WTC11 (cell line): ENCODE measurements around the gene TGFBR1. TPM values are rescaled to one million over a fixed set of nuclear protein-coding genes. Genes with fewer than 3 reads are reported as not detected.

ENCODE experiments used
- ATAC-seq: fragments of 200-7000 bp; cut with Tn5 transposase; 2 replicates; pipeline ENCODE4 v1.10.0; 2021; ENCODE audit warnings: mild to moderate bottlenecking, moderate library complexity
- CTCF ChIA-PET: fragments of 300-600 bp; sonication (Branson Sonifier 250); formaldehyde crosslinking; loops from one replicate; lab custom pipeline; 2021; ENCODE audit warnings: antibody characterized with exemption; lab: Charles Lee
- POLR2A ChIA-PET: fragments of 350-600 bp; sonication (Branson Sonifier 250); formaldehyde crosslinking; loops from one replicate; lab custom pipeline; 2021; ENCODE audit warnings: antibody characterized with exemption; lab: Charles Lee
- DNase-seq: peaks from one replicate; pipeline ENCODE4 v3.0.0; 2021; ENCODE audit warnings: low spot score
- H3K27ac Mint-ChIP-seq: 2 replicates; pipeline ENCODE4 v1.8.0; 2021; ENCODE audit warnings: mixed read lengths
- H3K27me3 Mint-ChIP-seq: 2 replicates; pipeline ENCODE4 v1.8.0; 2021; ENCODE audit warnings: low read depth, mild to moderate bottlenecking, moderate library complexity, mixed read lengths
- H3K36me3 Mint-ChIP-seq: 2 replicates; pipeline ENCODE4 v1.8.0; 2021; ENCODE audit warnings: mixed read lengths
- H3K4me1 Mint-ChIP-seq: 2 replicates; pipeline ENCODE4 v1.8.0; 2022; ENCODE audit warnings: mixed read lengths
- H3K4me3 Mint-ChIP-seq: 2 replicates; pipeline ENCODE4 v1.8.0; 2021; ENCODE audit warnings: mild to moderate bottlenecking, moderate library complexity, mixed read lengths
- H3K9me3 Mint-ChIP-seq: 2 replicates; pipeline ENCODE4 v1.8.0; 2021; ENCODE audit warnings: mixed read lengths
- ATF1 ChIP-seq: sonication (generic); formaldehyde crosslinking; IDR thresholded peaks from 2 replicates; pipeline ENCODE4 v1.8.1; 2023; ENCODE audit warnings: mild to moderate bottlenecking, moderate library complexity, missing genetic modification reagents
- EMX1 ChIP-seq: fragments of 250-450 bp; sonication (Bioruptor Pico); IDR thresholded peaks from 2 replicates; pipeline ENCODE4 v1.8.0; 2021; ENCODE audit warnings: mild to moderate bottlenecking
- IRF2 ChIP-seq: sonication (generic); formaldehyde crosslinking; IDR thresholded peaks from 2 replicates; pipeline ENCODE4 v1.8.0; 2022; ENCODE audit warnings: low read depth, missing genetic modification reagents, borderline replicate concordance
- RELA ChIP-seq: sonication (generic); formaldehyde crosslinking; IDR thresholded peaks from 2 replicates; pipeline ENCODE4 v1.8.1; 2022; ENCODE audit warnings: missing genetic modification reagents, mild to moderate bottlenecking, borderline replicate concordance
- SP1 ChIP-seq: sonication (generic); formaldehyde crosslinking; conservative IDR thresholded peaks from 2 replicates; pipeline ENCODE4 v1.8.1; 2022; ENCODE audit warnings: missing genetic modification reagents
- TCF7 ChIP-seq: sonication (generic); formaldehyde crosslinking; IDR thresholded peaks from 2 replicates; pipeline ENCODE4 v1.8.0; 2022; ENCODE audit warnings: mild to moderate bottlenecking, low read depth, missing genetic modification reagents, moderate library complexity
- TEAD1 ChIP-seq: sonication (generic); formaldehyde crosslinking; IDR thresholded peaks from 2 replicates; pipeline ENCODE4 v1.8.0; 2022; ENCODE audit warnings: mild to moderate bottlenecking, missing genetic modification reagents
- ZNF138 ChIP-seq: sonication (generic); formaldehyde crosslinking; conservative IDR thresholded peaks from 2 replicates; pipeline ENCODE4 v1.8.1; 2022; ENCODE audit warnings: mild to moderate bottlenecking, moderate library complexity, missing genetic modification reagents
- ZNF317 ChIP-seq: sonication (generic); formaldehyde crosslinking; IDR thresholded peaks from 2 replicates; pipeline ENCODE4 v1.8.1; 2023; ENCODE audit warnings: low read depth, mild to moderate bottlenecking, moderate library complexity, missing genetic modification reagents, borderline replicate concordance
- ZNF671 ChIP-seq: fragments of 250-450 bp; sonication (Bioruptor Pico); IDR thresholded peaks from 2 replicates; pipeline ENCODE4 v1.8.0; 2021; ENCODE audit warnings: mild to moderate bottlenecking
- total RNA-seq: library from RNA; stranded (reverse); gene quantifications from 3 replicates; pipeline ENCODE4 v1.2.3, GENCODE V29; 2021
- TF ChIP-seq, protein P1 (sequence below): sonication (generic); formaldehyde crosslinking; IDR thresholded peaks from 2 replicates; pipeline ENCODE4 v1.8.1; 2022; ENCODE audit warnings: low read depth, mild to moderate bottlenecking, moderate library complexity, missing genetic modification reagents, borderline replicate concordance
- TF ChIP-seq, protein P2 (sequence below): fragments of 250-450 bp; sonication (Bioruptor Pico); IDR thresholded peaks from 2 replicates; pipeline ENCODE4 v1.8.0; 2021; ENCODE audit warnings: mild to moderate bottlenecking
- TF ChIP-seq, protein P3 (sequence below): fragments of 250-450 bp; sonication (Bioruptor Pico); IDR thresholded peaks from 2 replicates; pipeline ENCODE4 v1.9.0; 2021; ENCODE audit warnings: mild to moderate bottlenecking, borderline replicate concordance
- TF ChIP-seq, protein P4 (sequence below): sonication (generic); formaldehyde crosslinking; conservative IDR thresholded peaks from 2 replicates; pipeline ENCODE4 v1.8.1; 2022; ENCODE audit warnings: mild to moderate bottlenecking, missing genetic modification reagents
- TF ChIP-seq, protein P5 (sequence below): sonication (generic); formaldehyde crosslinking; IDR thresholded peaks from 2 replicates; pipeline ENCODE4 v1.8.0; 2023; ENCODE audit warnings: mild to moderate bottlenecking, missing genetic modification reagents
- TF ChIP-seq, protein P6 (sequence below): sonication (generic); formaldehyde crosslinking; IDR thresholded peaks from 2 replicates; pipeline ENCODE4 v1.8.1; 2023; ENCODE audit warnings: mild to moderate bottlenecking, moderate library complexity, missing genetic modification reagents

The TGFBR1 gene
- total RNA-seq, 1 experiment from 2014 or later: 42.4 TPM

DNA sequence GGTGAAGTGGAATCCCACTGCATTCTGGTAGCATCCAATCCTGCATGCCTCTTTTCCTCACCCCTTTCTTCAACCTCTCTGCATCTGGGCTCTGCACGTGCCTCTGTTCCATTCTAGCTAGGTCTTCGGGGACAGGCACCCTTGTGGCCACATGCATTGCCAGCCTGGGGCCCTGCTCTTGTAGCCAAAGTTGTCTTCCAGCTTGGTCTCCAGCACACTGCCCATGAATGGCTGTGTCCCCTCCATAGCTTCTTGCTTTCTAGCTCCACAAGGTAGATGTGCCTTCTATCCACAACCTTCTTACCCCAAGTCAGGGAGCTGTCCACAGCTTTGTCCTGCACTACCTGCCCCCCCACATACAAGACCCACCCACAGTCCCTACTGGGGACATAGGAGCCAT lies 84.3 kb downstream of the TGFBR1 start:
- no peak for DNase-seq
- H3K9me3 Mint-ChIP-seq: no peaks in the 10 kb centered on the region
- ATAC-seq: no peak
- no peak overlapping the region for H3K4me3 Mint-ChIP-seq
- H3K27me3 Mint-ChIP-seq: peaks cover 2% of the 10 kb centered on the region; the same call in 1 of the 2 replicates
- H3K36me3 Mint-ChIP-seq: no peaks in the 10 kb centered on the region
- POLR2A ChIA-PET: no interaction called here
- H3K27ac Mint-ChIP-seq: no peak overlapping the region
- CTCF ChIA-PET: interaction anchor here (1.0 to 1.1 kb wide), 2 partner anchors 43 to 52 kb away, joined by 3 read pairs; no protein-coding TSS in a partner anchor
- peaks cover 12% of the 10 kb centered on the region for H3K4me1 Mint-ChIP-seq
- TF ChIP-seq, protein P1, sequence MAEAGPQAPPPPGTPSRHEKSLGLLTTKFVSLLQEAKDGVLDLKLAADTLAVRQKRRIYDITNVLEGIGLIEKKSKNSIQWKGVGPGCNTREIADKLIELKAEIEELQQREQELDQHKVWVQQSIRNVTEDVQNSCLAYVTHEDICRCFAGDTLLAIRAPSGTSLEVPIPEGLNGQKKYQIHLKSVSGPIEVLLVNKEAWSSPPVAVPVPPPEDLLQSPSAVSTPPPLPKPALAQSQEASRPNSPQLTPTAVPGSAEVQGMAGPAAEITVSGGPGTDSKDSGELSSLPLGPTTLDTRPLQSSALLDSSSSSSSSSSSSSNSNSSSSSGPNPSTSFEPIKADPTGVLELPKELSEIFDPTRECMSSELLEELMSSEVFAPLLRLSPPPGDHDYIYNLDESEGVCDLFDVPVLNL (CRISPR knock-in tag): no peak
- TF ChIP-seq ATF1 (CRISPR knock-in tag): no peak
- TF ChIP-seq, all 79 proteins: peak for 0

DNA sequence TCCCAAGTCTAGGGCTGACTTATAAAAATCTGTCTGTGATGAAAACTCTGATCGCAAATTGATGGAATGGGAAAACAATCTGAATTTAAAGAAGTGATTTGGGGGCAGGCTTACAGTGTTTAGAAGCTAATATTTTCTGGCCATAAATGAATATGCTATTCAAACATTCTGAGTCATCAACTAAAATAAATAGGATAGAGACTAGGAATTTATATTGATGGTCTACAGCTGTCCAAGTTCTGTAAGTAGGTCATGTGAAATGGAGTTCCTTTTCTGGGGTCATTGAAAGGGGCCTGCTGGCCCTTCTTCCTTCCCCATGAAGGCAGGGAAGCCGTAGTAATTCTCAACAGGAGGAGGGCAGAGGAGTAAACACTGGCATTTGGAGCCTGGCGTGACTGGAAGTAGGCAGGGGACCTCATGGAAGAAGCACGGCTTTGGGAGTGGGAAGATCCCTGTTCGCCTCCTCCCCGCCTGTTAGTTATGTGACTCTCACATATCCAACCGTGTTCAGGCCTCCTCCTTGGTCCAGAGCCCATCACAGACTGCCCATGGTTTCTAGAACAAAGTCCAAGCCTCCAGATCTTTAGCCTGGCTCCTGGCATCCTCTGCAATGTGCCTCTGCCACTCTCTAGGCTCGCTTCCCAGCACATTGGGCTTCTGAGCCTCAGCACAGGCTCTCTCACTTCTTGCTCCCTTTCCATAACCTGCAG lies 85.1 kb downstream of the TGFBR1 start:
- H3K36me3 Mint-ChIP-seq: no peaks in the 10 kb centered on the region
- TF ChIP-seq RELA (CRISPR knock-in tag): no peak
- TF ChIP-seq, protein P2, sequence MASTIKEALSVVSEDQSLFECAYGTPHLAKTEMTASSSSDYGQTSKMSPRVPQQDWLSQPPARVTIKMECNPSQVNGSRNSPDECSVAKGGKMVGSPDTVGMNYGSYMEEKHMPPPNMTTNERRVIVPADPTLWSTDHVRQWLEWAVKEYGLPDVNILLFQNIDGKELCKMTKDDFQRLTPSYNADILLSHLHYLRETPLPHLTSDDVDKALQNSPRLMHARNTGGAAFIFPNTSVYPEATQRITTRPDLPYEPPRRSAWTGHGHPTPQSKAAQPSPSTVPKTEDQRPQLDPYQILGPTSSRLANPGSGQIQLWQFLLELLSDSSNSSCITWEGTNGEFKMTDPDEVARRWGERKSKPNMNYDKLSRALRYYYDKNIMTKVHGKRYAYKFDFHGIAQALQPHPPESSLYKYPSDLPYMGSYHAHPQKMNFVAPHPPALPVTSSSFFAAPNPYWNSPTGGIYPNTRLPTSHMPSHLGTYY (CRISPR knock-in tag): no peak
- TF ChIP-seq, protein P1 (CRISPR knock-in tag): no peak
- no peak for TF ChIP-seq ZNF671 (CRISPR knock-in tag)
- TF ChIP-seq, protein P3, sequence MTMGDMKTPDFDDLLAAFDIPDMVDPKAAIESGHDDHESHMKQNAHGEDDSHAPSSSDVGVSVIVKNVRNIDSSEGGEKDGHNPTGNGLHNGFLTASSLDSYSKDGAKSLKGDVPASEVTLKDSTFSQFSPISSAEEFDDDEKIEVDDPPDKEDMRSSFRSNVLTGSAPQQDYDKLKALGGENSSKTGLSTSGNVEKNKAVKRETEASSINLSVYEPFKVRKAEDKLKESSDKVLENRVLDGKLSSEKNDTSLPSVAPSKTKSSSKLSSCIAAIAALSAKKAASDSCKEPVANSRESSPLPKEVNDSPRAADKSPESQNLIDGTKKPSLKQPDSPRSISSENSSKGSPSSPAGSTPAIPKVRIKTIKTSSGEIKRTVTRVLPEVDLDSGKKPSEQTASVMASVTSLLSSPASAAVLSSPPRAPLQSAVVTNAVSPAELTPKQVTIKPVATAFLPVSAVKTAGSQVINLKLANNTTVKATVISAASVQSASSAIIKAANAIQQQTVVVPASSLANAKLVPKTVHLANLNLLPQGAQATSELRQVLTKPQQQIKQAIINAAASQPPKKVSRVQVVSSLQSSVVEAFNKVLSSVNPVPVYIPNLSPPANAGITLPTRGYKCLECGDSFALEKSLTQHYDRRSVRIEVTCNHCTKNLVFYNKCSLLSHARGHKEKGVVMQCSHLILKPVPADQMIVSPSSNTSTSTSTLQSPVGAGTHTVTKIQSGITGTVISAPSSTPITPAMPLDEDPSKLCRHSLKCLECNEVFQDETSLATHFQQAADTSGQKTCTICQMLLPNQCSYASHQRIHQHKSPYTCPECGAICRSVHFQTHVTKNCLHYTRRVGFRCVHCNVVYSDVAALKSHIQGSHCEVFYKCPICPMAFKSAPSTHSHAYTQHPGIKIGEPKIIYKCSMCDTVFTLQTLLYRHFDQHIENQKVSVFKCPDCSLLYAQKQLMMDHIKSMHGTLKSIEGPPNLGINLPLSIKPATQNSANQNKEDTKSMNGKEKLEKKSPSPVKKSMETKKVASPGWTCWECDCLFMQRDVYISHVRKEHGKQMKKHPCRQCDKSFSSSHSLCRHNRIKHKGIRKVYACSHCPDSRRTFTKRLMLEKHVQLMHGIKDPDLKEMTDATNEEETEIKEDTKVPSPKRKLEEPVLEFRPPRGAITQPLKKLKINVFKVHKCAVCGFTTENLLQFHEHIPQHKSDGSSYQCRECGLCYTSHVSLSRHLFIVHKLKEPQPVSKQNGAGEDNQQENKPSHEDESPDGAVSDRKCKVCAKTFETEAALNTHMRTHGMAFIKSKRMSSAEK (CRISPR knock-in tag): no peak
- no peak for TF ChIP-seq TEAD1 (CRISPR knock-in tag)
- no peak for TF ChIP-seq ZNF317 (CRISPR knock-in tag)
- TF ChIP-seq IRF2 (CRISPR knock-in tag): no peak
- TF ChIP-seq ZNF138: no peak
- no peak for TF ChIP-seq EMX1
- TF ChIP-seq, protein P4, sequence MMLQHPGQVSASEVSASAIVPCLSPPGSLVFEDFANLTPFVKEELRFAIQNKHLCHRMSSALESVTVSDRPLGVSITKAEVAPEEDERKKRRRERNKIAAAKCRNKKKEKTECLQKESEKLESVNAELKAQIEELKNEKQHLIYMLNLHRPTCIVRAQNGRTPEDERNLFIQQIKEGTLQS (CRISPR knock-in tag): no peak
- TF ChIP-seq TCF7 (CRISPR knock-in tag): no peak
- TF ChIP-seq SP1: no peak
- TF ChIP-seq, protein P5, sequence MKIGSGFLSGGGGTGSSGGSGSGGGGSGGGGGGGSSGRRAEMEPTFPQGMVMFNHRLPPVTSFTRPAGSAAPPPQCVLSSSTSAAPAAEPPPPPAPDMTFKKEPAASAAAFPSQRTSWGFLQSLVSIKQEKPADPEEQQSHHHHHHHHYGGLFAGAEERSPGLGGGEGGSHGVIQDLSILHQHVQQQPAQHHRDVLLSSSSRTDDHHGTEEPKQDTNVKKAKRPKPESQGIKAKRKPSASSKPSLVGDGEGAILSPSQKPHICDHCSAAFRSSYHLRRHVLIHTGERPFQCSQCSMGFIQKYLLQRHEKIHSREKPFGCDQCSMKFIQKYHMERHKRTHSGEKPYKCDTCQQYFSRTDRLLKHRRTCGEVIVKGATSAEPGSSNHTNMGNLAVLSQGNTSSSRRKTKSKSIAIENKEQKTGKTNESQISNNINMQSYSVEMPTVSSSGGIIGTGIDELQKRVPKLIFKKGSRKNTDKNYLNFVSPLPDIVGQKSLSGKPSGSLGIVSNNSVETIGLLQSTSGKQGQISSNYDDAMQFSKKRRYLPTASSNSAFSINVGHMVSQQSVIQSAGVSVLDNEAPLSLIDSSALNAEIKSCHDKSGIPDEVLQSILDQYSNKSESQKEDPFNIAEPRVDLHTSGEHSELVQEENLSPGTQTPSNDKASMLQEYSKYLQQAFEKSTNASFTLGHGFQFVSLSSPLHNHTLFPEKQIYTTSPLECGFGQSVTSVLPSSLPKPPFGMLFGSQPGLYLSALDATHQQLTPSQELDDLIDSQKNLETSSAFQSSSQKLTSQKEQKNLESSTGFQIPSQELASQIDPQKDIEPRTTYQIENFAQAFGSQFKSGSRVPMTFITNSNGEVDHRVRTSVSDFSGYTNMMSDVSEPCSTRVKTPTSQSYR (CRISPR knock-in tag): no peak
- TF ChIP-seq, protein P6, sequence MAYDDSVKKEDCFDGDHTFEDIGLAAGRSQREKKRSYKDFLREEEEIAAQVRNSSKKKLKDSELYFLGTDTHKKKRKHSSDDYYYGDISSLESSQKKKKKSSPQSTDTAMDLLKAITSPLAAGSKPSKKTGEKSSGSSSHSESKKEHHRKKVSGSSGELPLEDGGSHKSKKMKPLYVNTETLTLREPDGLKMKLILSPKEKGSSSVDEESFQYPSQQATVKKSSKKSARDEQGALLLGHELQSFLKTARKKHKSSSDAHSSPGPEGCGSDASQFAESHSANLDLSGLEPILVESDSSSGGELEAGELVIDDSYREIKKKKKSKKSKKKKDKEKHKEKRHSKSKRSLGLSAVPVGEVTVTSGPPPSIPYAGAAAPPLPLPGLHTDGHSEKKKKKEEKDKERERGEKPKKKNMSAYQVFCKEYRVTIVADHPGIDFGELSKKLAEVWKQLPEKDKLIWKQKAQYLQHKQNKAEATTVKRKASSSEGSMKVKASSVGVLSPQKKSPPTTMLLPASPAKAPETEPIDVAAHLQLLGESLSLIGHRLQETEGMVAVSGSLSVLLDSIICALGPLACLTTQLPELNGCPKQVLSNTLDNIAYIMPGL (CRISPR knock-in tag): no peak
- no peak overlapping the region for H3K27ac Mint-ChIP-seq
- peaks cover 2% of the 10 kb centered on the region; the same call in 1 of the 2 replicates for H3K27me3 Mint-ChIP-seq
- ChIA-PET CTCF (interaction anchor here (1.1 kb wide), 1 partner anchor 51 kb away, joined by 3 read pairs; no protein-coding TSS in a partner anchor), POLR2A (no interaction called here)
- ATAC-seq: no peak
- peaks cover 7% of the 10 kb centered on the region for H3K4me1 Mint-ChIP-seq
- no peaks in the 10 kb centered on the region for H3K9me3 Mint-ChIP-seq
- no peak for DNase-seq
- H3K4me3 Mint-ChIP-seq: no peak overlapping the region
